ENCODE measurements around the gene CASP4. TPM values are rescaled to one million over a fixed set of nuclear protein-coding genes. Genes with fewer than 3 reads are reported as not detected.

The CASP4 gene
- total RNA-seq, 1 experiment from 2014 or later, result 21.1 TPM

DNA sequence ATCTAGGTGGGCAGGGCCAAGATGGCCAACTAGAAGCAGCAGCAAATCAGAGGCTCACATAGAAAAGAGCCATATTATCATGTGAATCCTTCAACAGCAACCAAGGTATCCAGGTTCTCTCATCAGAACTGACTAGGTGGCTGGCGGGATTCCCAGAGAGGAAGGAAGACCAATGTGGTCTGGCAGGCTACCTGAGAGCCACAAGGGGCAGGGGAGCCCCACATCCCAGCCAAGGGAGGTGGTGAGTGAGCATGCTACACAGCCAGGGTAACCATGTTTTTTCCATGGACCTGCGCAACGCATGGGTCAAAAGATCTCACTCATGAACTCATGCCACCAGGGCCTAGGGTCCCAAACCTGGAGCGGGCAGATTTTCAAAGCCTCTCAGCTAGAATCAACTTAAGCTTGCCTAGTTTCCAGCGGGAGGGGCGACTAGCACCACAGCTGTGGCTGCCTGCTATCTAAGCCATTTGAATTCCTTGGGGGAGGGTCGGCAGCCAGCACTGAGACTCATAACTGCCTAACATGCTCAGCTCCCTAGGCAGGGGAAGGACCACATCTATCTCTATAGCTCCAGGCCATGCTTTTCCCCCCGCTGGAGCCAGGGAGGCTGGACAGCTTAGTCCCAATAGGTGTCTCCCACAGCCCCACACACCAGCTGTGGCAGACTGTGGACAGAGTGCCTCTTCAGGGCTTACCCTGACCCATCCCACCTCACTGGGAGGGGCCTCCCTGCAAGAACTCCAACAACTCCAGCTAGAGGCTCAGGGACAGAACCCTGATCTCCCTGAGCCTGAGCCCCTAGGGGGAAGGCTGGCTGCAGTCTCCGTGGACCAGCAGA lies 41.4 kb downstream of the CASP4 start:
- no peak for TF ChIP-seq EZH2phosphoT487 (IDR thresholded peaks at IDR 0.05; ENCODE audit: borderline replicate concordance)
- no peak for TF ChIP-seq RAD21 (IDR thresholded peaks at IDR 0.05; ENCODE audit: low read depth)
- no peak for TF ChIP-seq CBX3 (IDR thresholded peaks at IDR 0.05; ENCODE audit: low read depth)
- no peak for TF ChIP-seq ZFX (IDR thresholded peaks at IDR 0.05)
- TF ChIP-seq POLR2AphosphoS5 (IDR thresholded peaks at IDR 0.05; ENCODE audit: low read depth, low read length), result no peak
- no peak for TF ChIP-seq CEBPB (IDR thresholded peaks at IDR 0.05; ENCODE audit: low read depth)
- TF ChIP-seq POLR2A (IDR thresholded peaks at IDR 0.05; ENCODE audit: borderline replicate concordance, extremely low read depth, insufficient read depth, insufficient read length), result no peak
- no peak for TF ChIP-seq JUND (IDR thresholded peaks at IDR 0.05)
- TF ChIP-seq, protein P1, sequence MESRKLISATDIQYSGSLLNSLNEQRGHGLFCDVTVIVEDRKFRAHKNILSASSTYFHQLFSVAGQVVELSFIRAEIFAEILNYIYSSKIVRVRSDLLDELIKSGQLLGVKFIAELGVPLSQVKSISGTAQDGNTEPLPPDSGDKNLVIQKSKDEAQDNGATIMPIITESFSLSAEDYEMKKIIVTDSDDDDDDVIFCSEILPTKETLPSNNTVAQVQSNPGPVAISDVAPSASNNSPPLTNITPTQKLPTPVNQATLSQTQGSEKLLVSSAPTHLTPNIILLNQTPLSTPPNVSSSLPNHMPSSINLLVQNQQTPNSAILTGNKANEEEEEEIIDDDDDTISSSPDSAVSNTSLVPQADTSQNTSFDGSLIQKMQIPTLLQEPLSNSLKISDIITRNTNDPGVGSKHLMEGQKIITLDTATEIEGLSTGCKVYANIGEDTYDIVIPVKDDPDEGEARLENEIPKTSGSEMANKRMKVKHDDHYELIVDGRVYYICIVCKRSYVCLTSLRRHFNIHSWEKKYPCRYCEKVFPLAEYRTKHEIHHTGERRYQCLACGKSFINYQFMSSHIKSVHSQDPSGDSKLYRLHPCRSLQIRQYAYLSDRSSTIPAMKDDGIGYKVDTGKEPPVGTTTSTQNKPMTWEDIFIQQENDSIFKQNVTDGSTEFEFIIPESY (IDR thresholded peaks at IDR 0.05; ENCODE audit: extremely low read depth, insufficient replicate concordance, low read length), result no peak
- TF ChIP-seq, protein P2, sequence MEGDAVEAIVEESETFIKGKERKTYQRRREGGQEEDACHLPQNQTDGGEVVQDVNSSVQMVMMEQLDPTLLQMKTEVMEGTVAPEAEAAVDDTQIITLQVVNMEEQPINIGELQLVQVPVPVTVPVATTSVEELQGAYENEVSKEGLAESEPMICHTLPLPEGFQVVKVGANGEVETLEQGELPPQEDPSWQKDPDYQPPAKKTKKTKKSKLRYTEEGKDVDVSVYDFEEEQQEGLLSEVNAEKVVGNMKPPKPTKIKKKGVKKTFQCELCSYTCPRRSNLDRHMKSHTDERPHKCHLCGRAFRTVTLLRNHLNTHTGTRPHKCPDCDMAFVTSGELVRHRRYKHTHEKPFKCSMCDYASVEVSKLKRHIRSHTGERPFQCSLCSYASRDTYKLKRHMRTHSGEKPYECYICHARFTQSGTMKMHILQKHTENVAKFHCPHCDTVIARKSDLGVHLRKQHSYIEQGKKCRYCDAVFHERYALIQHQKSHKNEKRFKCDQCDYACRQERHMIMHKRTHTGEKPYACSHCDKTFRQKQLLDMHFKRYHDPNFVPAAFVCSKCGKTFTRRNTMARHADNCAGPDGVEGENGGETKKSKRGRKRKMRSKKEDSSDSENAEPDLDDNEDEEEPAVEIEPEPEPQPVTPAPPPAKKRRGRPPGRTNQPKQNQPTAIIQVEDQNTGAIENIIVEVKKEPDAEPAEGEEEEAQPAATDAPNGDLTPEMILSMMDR (IDR thresholded peaks at IDR 0.05 in 2 of 3, conservative IDR thresholded peaks at IDR 0.05 in 1 of 3; ENCODE audit: borderline replicate concordance in 1 of 3, insufficient read depth in 1 of 3, low read depth in 2 of 3, low read length in 2 of 3), result no peak
- no peaks in the 10 kb centered on the region for H3K9me2 ChIP-seq (ENCODE audit: insufficient read depth)
- ATAC-seq (no peak), DNase-seq (ENCODE audit: low read depth, low spot score) (no peak)
- H3K4me3 ChIP-seq (replicated peaks in 1 of 2; ENCODE audit: low read depth in 1 of 2, low read length in 2 of 2), result no peak overlapping the region
- H3K27me3 ChIP-seq (ENCODE audit: insufficient read depth, low read length), result no peaks in the 10 kb centered on the region
- H3K36me3 ChIP-seq (ENCODE audit: control insufficient read depth in 1 of 2, insufficient read depth in 2 of 2, low read length in 2 of 2), result no peaks in the 10 kb centered on the region
- ChIA-PET POLR2A (no interaction called here), RAD21 (ENCODE audit: low non-redundant PET in 1 of 2, low total read pairs in 2 of 2, uncharacterized antibody in 2 of 2, unreplicated experiment in 2 of 2) (no interaction called here), CTCF (no interaction called here)
- no TSS peak for BruUV-seq (replicated peaks)
- intact Hi-C loops (cut with micrococcal nuclease), result no loop called here
- H3K4me2 ChIP-seq (ENCODE audit: low read length), result no peak overlapping the region
- no peak overlapping the region for H3K27ac ChIP-seq (ENCODE audit: low read depth, low read length)
- H3K79me2 ChIP-seq (ENCODE audit: insufficient read depth, low read length), result no peaks in the 10 kb centered on the region
- H4K20me1 ChIP-seq (ENCODE audit: insufficient read depth), result no peaks in the 10 kb centered on the region
- H2AFZ ChIP-seq (ENCODE audit: low read depth, low read length, poor library complexity, severe bottlenecking), result no peak overlapping the region
- no peak overlapping the region for H3K9ac ChIP-seq (ENCODE audit: low read length)
- no peaks in the 10 kb centered on the region for H3K4me1 ChIP-seq (ENCODE audit: control insufficient read depth in 1 of 2, insufficient read depth in 2 of 2, low read length in 2 of 2)
- H3K9me3 ChIP-seq (ENCODE audit: control insufficient read depth in 1 of 2, insufficient read depth in 1 of 2, low read depth in 1 of 2, low read length in 2 of 2), result no peaks in the 10 kb centered on the region
